HepG2 (cell line): ENCODE measurements around the gene ACVR1B. TPM values are rescaled to one million over a fixed set of nuclear protein-coding genes. Genes with fewer than 3 reads are reported as not detected.
A peak's percentile ranks its signal among the peaks of the same experiment; 100 is the strongest.

Source experiments
- ATAC-seq: fragments of 200-7000 bp; cut with Tn5 transposase; 3 replicates; pipeline ENCODE4 v1.9.1; 2020; ENCODE audit warnings: mild to moderate bottlenecking, moderate library complexity
- BruUV-seq: library from RNA; stranded (reverse); fragments of 400-500 nt; replicated peaks from 2 replicates; lab custom pipeline; 2021; lab: Mats Ljungman, UMichigan
- CTCF ChIA-PET: fragments of 300-600 bp; formaldehyde crosslinking; extraction: SDS; loops from one replicate; lab custom pipeline; 2021; ENCODE audit warnings: low total read pairs, inconsistent platforms, low intra/inter-chr PET ratio; lab: Yijun Ruan, JAX
- POLR2A ChIA-PET: fragments of 350-600 bp; sonication (Branson Sonifier 250); formaldehyde crosslinking; loops from one replicate; lab custom pipeline; 2020; ENCODE audit warnings: antibody characterized with exemption, inconsistent platforms; lab: Yijun Ruan, JAX
- DNase-seq: peaks from one replicate; pipeline ENCODE4 v3.0.0-alpha.2; 2015; ENCODE audit warnings: low spot score
- FAIRE-seq: peaks from 3 replicates; lab custom pipeline; 2011; peaks lifted over from hg19 to GRCh38; lab: Jason Lieb, UNC
- H2AFZ ChIP-seq: one replicate; pipeline ENCODE4 v1.6.1; 2011; ENCODE audit warnings: low read length, inconsistent platforms
- H3K27ac ChIP-seq: fragments of 300-600 bp; 3 replicates; pipeline ENCODE4 v1.8.0; 2011; ENCODE audit warnings: mixed run types, mild to moderate bottlenecking, mixed read lengths, low read length, inconsistent platforms; ENCODE audit not compliant: insufficient read depth; ENCODE audit errors: extremely low read length
- H3K27me3 ChIP-seq, 2 experiments: fragments of 200-600 bp in 1 of 2; 2 replicates in 1 of 2; 3 replicates in 1 of 2; pipeline versions ENCODE4 v1.6.0 to v1.8.0; 2011; ENCODE audit warnings: low read length in 2 of 2, mild to moderate bottlenecking in 2 of 2, moderate library complexity in 2 of 2, inconsistent platforms in 1 of 2; ENCODE audit not compliant: insufficient read depth in 2 of 2, control insufficient read depth in 1 of 2
- H3K36me3 ChIP-seq, 2 experiments: fragments of 200-600 bp in 1 of 2; replicated peaks in 1 of 2; 2 replicates in 1 of 2; 3 replicates in 1 of 2; pipeline versions ENCODE4 v1.5.1 to v1.8.0; 2011; ENCODE audit warnings: low read length in 2 of 2, inconsistent platforms in 1 of 2; ENCODE audit not compliant: insufficient read depth in 2 of 2, control insufficient read depth in 1 of 2
- H3K4me1 ChIP-seq: 2 replicates; pipeline ENCODE4 v1.5.1; 2012; ENCODE audit warnings: low read length, inconsistent platforms; ENCODE audit not compliant: insufficient read depth
- H3K4me2 ChIP-seq: 2 replicates; pipeline ENCODE4 v1.6.0; 2011; ENCODE audit warnings: low read depth, low read length, inconsistent platforms
- H3K4me3 ChIP-seq, 3 experiments: fragments of 200-600 bp in 1 of 3; sonication (generic), shearing (Covaris generic) in 1 of 3; replicated peaks in 1 of 3; 2 replicates each; pipeline ENCODE4 v1.5.1; 2011 to 2016; ENCODE audit warnings: low read length in 3 of 3, inconsistent platforms in 2 of 3, low read depth in 2 of 3, mild to moderate bottlenecking in 2 of 3, control low read depth in 1 of 3, mixed read lengths in 1 of 3; ENCODE audit not compliant: insufficient read depth in 1 of 3
- H3K79me2 ChIP-seq: one replicate; pipeline ENCODE4 v1.6.1; 2011; ENCODE audit warnings: low read length, inconsistent platforms; ENCODE audit not compliant: insufficient read depth
- H3K9ac ChIP-seq: 2 replicates; pipeline ENCODE4 v1.6.0; 2011; ENCODE audit warnings: mild to moderate bottlenecking, low read depth, low read length, inconsistent platforms; ENCODE audit not compliant: insufficient read depth
- H3K9me3 ChIP-seq: 2 replicates; pipeline ENCODE4 v1.5.1; 2012; ENCODE audit warnings: mild to moderate bottlenecking, low read length
- H4K20me1 ChIP-seq: 2 replicates; pipeline ENCODE4 v1.6.0; 2011; ENCODE audit warnings: inconsistent platforms, mild to moderate bottlenecking, low read length, moderate library complexity; ENCODE audit not compliant: insufficient read depth
- ARID3A ChIP-seq: IDR thresholded peaks from 2 replicates; pipeline ENCODE4 v1.6.1; 2012; ENCODE audit warnings: low read depth, low read length, improper control_type of control experiment
- FOXA3 ChIP-seq: IDR thresholded peaks from 2 replicates; pipeline ENCODE4 v1.6.1; 2016; ENCODE audit warnings: missing genetic modification reagents, missing compliant biosample characterization
- MAFK ChIP-seq, 2 experiments: IDR thresholded peaks in 1 of 2; conservative IDR thresholded peaks in 1 of 2; 2 replicates each; pipeline ENCODE4 v1.6.1; 2011; ENCODE audit warnings: improper control_type of control experiment in 2 of 2, low read length in 2 of 2
- NAIF1 ChIP-seq: sonication (generic); formaldehyde crosslinking; IDR thresholded peaks from 2 replicates; pipeline ENCODE4 v1.5.0; 2020; ENCODE audit warnings: mild to moderate bottlenecking, missing genetic modification reagents, borderline replicate concordance
- SOX13 ChIP-seq, 3 experiments: fragments of 450-650 bp in 1 of 3; sonication (generic) in 1 of 3; formaldehyde crosslinking in 1 of 3; IDR thresholded peaks in 2 of 3; conservative IDR thresholded peaks in 1 of 3; 2 replicates each; pipeline versions ENCODE4 v1.5.0 to v1.6.1; 2016 to 2020; ENCODE audit warnings: antibody characterized with exemption in 1 of 3, mild to moderate bottlenecking in 1 of 3, missing compliant biosample characterization in 1 of 3, missing genetic modification reagents in 1 of 3, moderate library complexity in 1 of 3
- ZNF138 ChIP-seq: sonication (generic); formaldehyde crosslinking; IDR thresholded peaks from 2 replicates; pipeline ENCODE4 v1.5.0; 2020; ENCODE audit warnings: mild to moderate bottlenecking, low read depth, missing genetic modification reagents
- ZNF225 ChIP-seq: sonication (generic); formaldehyde crosslinking; IDR thresholded peaks from 2 replicates; pipeline ENCODE4 v1.4.0; 2020; ENCODE audit warnings: mild to moderate bottlenecking, missing genetic modification reagents
- ZNF7 ChIP-seq: IDR thresholded peaks from 2 replicates; pipeline ENCODE4 v1.6.1; 2016; ENCODE audit warnings: missing biosample characterization, missing genetic modification reagents
- ZNF83 ChIP-seq: sonication (generic); formaldehyde crosslinking; IDR thresholded peaks from 2 replicates; pipeline ENCODE4 v1.4.0; 2020; ENCODE audit warnings: missing genetic modification reagents, mild to moderate bottlenecking, borderline replicate concordance
- WGBS: methylation state at CpG from one replicate; pipeline ENCODE4 v1.1.6; 2017; ENCODE audit warnings: low lambda C conversion rate; 5-methylcytosine and 5-hydroxymethylcytosine counted together
- in situ Hi-C: cut with HindIII; loops from 2 replicates; pipeline ENCODE4 v1.10.0; 2017; ENCODE audit warnings: low pct_unique_long_range_greater_than_20kb; ENCODE audit not compliant: extremely low pct_ligation_motif_present
- intact Hi-C: fragments of 100-400 bp; cut with micrococcal nuclease; formaldehyde crosslinking; loops from one replicate; pipeline ENCODE4 v1.10.0; 2022; ENCODE audit not compliant: unreplicated experiment
- polyA plus RNA-seq, 8 experiments: library from polyadenylated mRNA; depleted of rRNA in 3 of 8; stranded (reverse) in 7 of 8; unstranded in 1 of 8; fragments of >200 nt; fragmentation: Illumina TruSeq in 4 of 8; extraction: Trizol in 4 of 8; gene quantifications; 2 replicates each; pipeline versions ENCODE4 v1.2.1 to v1.2.3, GENCODE V29; 2011 to 2016; ENCODE audit warnings: low read depth in 4 of 8, missing spikeins in 1 of 8, mixed read lengths in 1 of 8; ENCODE audit not compliant: insufficient read depth in 1 of 8
- total RNA-seq, 5 experiments: library from RNA; depleted of rRNA; stranded (reverse); fragments of >200 nt; fragmentation: Illumina TruSeq; extraction: Trizol; gene quantifications; 2 replicates each; pipeline ENCODE4 v1.2.3, GENCODE V29; 2016; ENCODE audit warnings: low read depth in 1 of 5

ACVR1B gene
- total and polyA plus RNA-seq, 2 of the 13 experiments (the other 11 are each of a cell fraction or from before 2014, with no cell fraction given) = 8.9 to 12.1 TPM

GRCh38 chr12:51954561-51955361 is 3.3 kb downstream of the ACVR1B start (continued):
- TF ChIP-seq NAIF1 (CRISPR knock-in tag) (0 out of 2 replicates have a peak, but pooled peaks have one; percentile 36), ARID3A (no peak), SOX13 (IDR thresholded peaks at IDR 0.05) (no peak), SOX13 (CRISPR knock-in tag; conservative IDR thresholded peaks at IDR 0.05 in 1 of 2, IDR thresholded peaks at IDR 0.05 in 1 of 2) (peak in 1 of 2 experiments; percentile 44; a peak in 1 of 4 replicates), ZNF83 (CRISPR knock-in tag) (no peak), FOXA3 (CRISPR knock-in tag) (peak; percentile 44; the same call in 1 of the 2 replicates), ZNF225 (CRISPR knock-in tag) (no peak), ZNF7 (CRISPR knock-in tag) (peak; percentile 88)
- TF ChIP-seq, all 625 proteins: peak for 25

DNA sequence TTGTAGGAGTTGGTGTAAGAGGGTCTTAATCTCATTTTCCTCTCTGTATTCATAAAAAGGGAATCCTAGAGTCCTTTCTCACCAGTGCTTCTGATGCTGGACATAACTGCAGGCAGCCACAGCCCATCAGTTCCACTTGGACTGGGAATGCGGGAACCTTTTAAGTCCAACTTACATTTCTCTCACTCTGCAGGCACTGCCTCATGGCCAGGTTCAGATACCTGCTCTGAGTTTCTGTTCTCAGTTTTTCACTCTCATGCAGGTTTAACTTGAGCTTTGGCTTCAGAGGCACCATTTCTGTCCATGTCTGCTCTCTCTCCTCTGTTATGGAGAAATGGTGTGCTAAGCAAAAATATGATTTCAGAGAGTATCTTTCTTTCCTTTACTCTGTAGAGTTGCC is 4.2 kb downstream of the ACVR1B start:
- H3K79me2 ChIP-seq = peaks cover 83% of the 10 kb centered on the region
- H3K4me3 ChIP-seq = no peak overlapping the region
- no peak overlapping the region; the same call in 1 of the 2 replicates for H3K9ac ChIP-seq
- H3K27me3 ChIP-seq = peaks cover 0 to 3% of the 10 kb centered on the region in 2 experiments; a peak in 1 of 5 replicates
- no TSS peak for BruUV-seq
- H3K9me3 ChIP-seq = no peaks in the 10 kb centered on the region
- no peaks in the 10 kb centered on the region; a peak in 1 of 5 replicates for H3K36me3 ChIP-seq
- DNase-seq (no peak), FAIRE-seq (peak; percentile 36)
- H3K4me1 ChIP-seq = peaks cover 80% of the 10 kb centered on the region
- CTCF ChIA-PET = no interaction called here
- intact Hi-C loops = no loop called here
- H2AFZ ChIP-seq = no peak overlapping the region
- H3K27ac ChIP-seq = peak overlapping the region; percentile 14
- H4K20me1 ChIP-seq = no peaks in the 10 kb centered on the region
- no peak for TF ChIP-seq ZNF138 (CRISPR knock-in tag)
- peak in 1 of 2 experiments; percentile 35; a peak in 2 of 4 replicates for TF ChIP-seq MAFK (conservative IDR thresholded peaks at IDR 0.05 in 1 of 2, IDR thresholded peaks at IDR 0.05 in 1 of 2; ENCODE audit: low read length in 2 of 2)
- TF ChIP-seq, all 625 proteins: peak for 1
- POLR2A ChIA-PET = no interaction called here
- ATAC-seq = no peak
- 100% methylated on average over 1 of the region's 1 CpG for WGBS
- H3K4me2 ChIP-seq = peak overlapping the region; percentile 6; the same call in 1 of the 2 replicates
- in situ Hi-C loops = no loop called here
